Brain microvascular endothelial cell (primary cell): ENCODE measurements around the gene DCXR.

Source experiments
- DNase-seq: peaks from one replicate; pipeline ENCODE4 v3.0.0-alpha.2; 2020
- H3K27ac ChIP-seq: fragments of 250-450 bp; sonication (Bioruptor Pico); 2 replicates; pipeline ENCODE4 v1.5.1; 2020; ENCODE audit warnings: mild to moderate bottlenecking, moderate library complexity
- H3K27me3 ChIP-seq: fragments of 250-450 bp; sonication (Bioruptor Pico); replicated peaks from 2 replicates; pipeline ENCODE4 v1.5.1; 2020; ENCODE audit warnings: mild to moderate bottlenecking
- H3K36me3 ChIP-seq: fragments of 250-450 bp; sonication (Bioruptor Pico); replicated peaks from 2 replicates; pipeline ENCODE4 v1.5.1; 2020; ENCODE audit warnings: mild to moderate bottlenecking
- H3K4me3 ChIP-seq: 2 replicates; pipeline ENCODE4 v1.5.1; 2011; ENCODE audit warnings: low read depth, mild to moderate bottlenecking, control low read depth, low read length, moderate library complexity
- CTCF ChIP-seq: IDR thresholded peaks from 2 replicates; pipeline ENCODE4 v1.5.1; 2011; ENCODE audit warnings: low read depth, mild to moderate bottlenecking, moderate library complexity, low read length, control low read depth, inconsistent platforms; ENCODE audit errors: missing control alignments
- in situ Hi-C: cut with HindIII; loops from 2 replicates; pipeline ENCODE4 v1.10.0; 2017; ENCODE audit warnings: low sequenced_read_pairs, low pct_ligation_motif_present

The DCXR gene

GRCh38 chr17:82076785-82077591, 39.5 kb upstream of the DCXR start:
- in situ Hi-C loops: no loop called here
- Histone ChIP-seq H3K4me3 (no peak overlapping the region), H3K36me3 (peaks cover 47% of the 10 kb centered on the region), H3K27me3 (no peaks in the 10 kb centered on the region), H3K27ac (no peak overlapping the region)
- no peak for TF ChIP-seq CTCF
- DNase-seq: no peak

- peaks cover 42% of the 10 kb centered on the region for H3K36me3 ChIP-seq
- no peak for DNase-seq
- H3K27me3 ChIP-seq: no peaks in the 10 kb centered on the region
- no peak overlapping the region for H3K4me3 ChIP-seq
- TF ChIP-seq CTCF: no peak
- in situ Hi-C loops: no loop called here
- no peak overlapping the region for H3K27ac ChIP-seq
Measured at GRCh38 chr17:82076018-82076784, 38.7 kb upstream of the DCXR start.

- no peak for TF ChIP-seq CTCF
- no peak for DNase-seq
- Histone ChIP-seq H3K4me3 (no peak overlapping the region), H3K27me3 (no peaks in the 10 kb centered on the region), H3K36me3 (peaks cover 18% of the 10 kb centered on the region), H3K27ac (no peak overlapping the region)
- in situ Hi-C loops: no loop called here
Measured at GRCh38 chr17:82073446-82073845, 35.9 kb upstream of the DCXR start.

GRCh38 chr17:82072827-82073226, 35.3 kb upstream of the DCXR start:
- in situ Hi-C loops: no loop called here
- DNase-seq: no peak
- no peak overlapping the region for H3K27ac ChIP-seq

GRCh38 chr17:82070611-82071010, 33.1 kb upstream of the DCXR start:
- DNase-seq: no peak
- Histone ChIP-seq H3K27me3 (no peaks in the 10 kb centered on the region), H3K27ac (no peak overlapping the region), H3K36me3 (no peaks in the 10 kb centered on the region), H3K4me3 (no peak overlapping the region)
- TF ChIP-seq CTCF: no peak
- in situ Hi-C loops: no loop called here

More at GRCh38 chr17:82072827-82073226, 35.3 kb upstream of the DCXR start:
- H3K27me3 ChIP-seq: no peaks in the 10 kb centered on the region
- peaks cover 12% of the 10 kb centered on the region for H3K36me3 ChIP-seq
- no peak for TF ChIP-seq CTCF
- H3K4me3 ChIP-seq: no peak overlapping the region
